HEK293 (cell line): ENCODE data around the gene GTPBP6.

Experiments used
- KLF16 ChIP-seq: fragments of 450-650 bp; formaldehyde crosslinking; IDR thresholded peaks from 2 replicates; pipeline ENCODE4 v1.5.1; 2017; ENCODE audit warnings: missing biosample characterization, missing genetic modification characterization
- OSR2 ChIP-seq: fragments of 450-650 bp; formaldehyde crosslinking; IDR thresholded peaks from 2 replicates; pipeline ENCODE4 v1.5.1; 2016; ENCODE audit warnings: missing biosample characterization, missing genetic modification characterization
- YY1 ChIP-seq: fragments of 450-650 bp; formaldehyde crosslinking; IDR thresholded peaks from 2 replicates; pipeline ENCODE4 v1.5.1; 2018; ENCODE audit warnings: missing biosample characterization, missing genetic modification characterization
- ZBTB1 ChIP-seq: fragments of 450-650 bp; formaldehyde crosslinking; IDR thresholded peaks from 2 replicates; pipeline ENCODE4 v1.5.1; 2016; ENCODE audit warnings: missing biosample characterization, missing genetic modification characterization
- ZNF114 ChIP-seq: fragments of 450-650 bp; formaldehyde crosslinking; IDR thresholded peaks from 2 replicates; pipeline ENCODE4 v1.5.0; 2017; ENCODE audit warnings: missing biosample characterization, missing genetic modification characterization
- ZNF138 ChIP-seq: fragments of 450-650 bp; formaldehyde crosslinking; IDR thresholded peaks from 2 replicates; pipeline ENCODE4 v1.5.1; 2016; ENCODE audit warnings: missing biosample characterization, missing genetic modification characterization, borderline replicate concordance
- ZNF274 ChIP-seq, 2 experiments: fragments of 200-500 bp in 1 of 2; fragments of 450-650 bp in 1 of 2; sonication (Bioruptor generic) in 1 of 2; formaldehyde crosslinking in 1 of 2; IDR thresholded peaks; 2 replicates each; pipeline versions ENCODE4 v1.5.1 to v1.6.1; 2014 to 2016; ENCODE audit warnings: borderline replicate concordance in 1 of 2, inconsistent platforms in 1 of 2, low read length in 1 of 2, missing biosample characterization in 1 of 2, missing genetic modification characterization in 1 of 2
- ZNF501 ChIP-seq: fragments of 450-650 bp; formaldehyde crosslinking; IDR thresholded peaks from 2 replicates; pipeline ENCODE4 v1.5.1; 2016; ENCODE audit warnings: missing biosample characterization, missing genetic modification characterization
- ZNF558 ChIP-seq: fragments of 450-650 bp; formaldehyde crosslinking; IDR thresholded peaks from 2 replicates; pipeline ENCODE4 v1.5.1; 2016; ENCODE audit warnings: missing biosample characterization, missing genetic modification characterization
- ZNF561 ChIP-seq: fragments of 450-650 bp; IDR thresholded peaks from 2 replicates; pipeline ENCODE4 v1.5.1; 2018; ENCODE audit warnings: missing biosample characterization, missing genetic modification characterization, borderline replicate concordance
- ZXDB ChIP-seq: fragments of 450-650 bp; formaldehyde crosslinking; IDR thresholded peaks from 2 replicates; pipeline ENCODE4 v1.5.1; 2016; ENCODE audit warnings: missing biosample characterization, missing genetic modification characterization
- TF ChIP-seq, protein P1 (sequence below): fragments of 450-650 bp; formaldehyde crosslinking; IDR thresholded peaks from 2 replicates; pipeline ENCODE4 v1.5.1; 2016; ENCODE audit warnings: missing biosample characterization, missing genetic modification characterization
- TF ChIP-seq, protein P2 (sequence below): fragments of 450-650 bp; formaldehyde crosslinking; IDR thresholded peaks from 2 replicates; pipeline ENCODE4 v1.5.1; 2016; ENCODE audit warnings: missing biosample characterization, missing genetic modification characterization, low read depth

DNA sequence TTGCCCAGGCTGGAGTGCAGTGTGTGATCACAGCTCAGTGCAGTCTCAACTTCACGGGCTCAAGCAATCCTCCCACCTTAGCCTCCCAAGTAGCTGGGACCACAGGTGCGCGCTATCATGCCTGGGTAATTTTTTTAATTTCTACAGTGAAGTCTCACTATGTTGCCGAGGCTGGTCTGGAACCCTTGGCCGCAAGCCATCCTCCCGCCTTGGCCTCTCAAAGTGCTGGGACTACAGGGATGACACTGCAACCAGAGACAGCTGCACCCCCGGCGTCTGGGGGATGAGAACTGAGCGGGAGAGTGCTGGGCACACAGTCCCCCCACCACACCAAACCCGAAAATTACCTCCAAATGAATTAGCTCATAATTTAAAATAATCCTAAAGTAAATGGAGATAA lies 33.1 kb upstream of the GTPBP6 start:
- TF ChIP-seq ZNF274 (IDR thresholded peaks at IDR 0.05; ENCODE audit: low read length) (no peak), ZNF274 (tag by site-specific recombination; IDR thresholded peaks at IDR 0.05; ENCODE audit: borderline replicate concordance) (no peak), ZNF558 (tag by site-specific recombination) (no peak), KLF16 (tag by site-specific recombination) (no peak), ZBTB1 (tag by site-specific recombination) (no peak), ZNF138 (tag by site-specific recombination) (no peak), ZNF501 (tag by site-specific recombination) (no peak), ZNF114 (tag by site-specific recombination) (no peak), ZXDB (tag by site-specific recombination) (no peak), YY1 (no peak), ZNF561 (tag by site-specific recombination) (no peak), OSR2 (tag by site-specific recombination) (no peak)
- TF ChIP-seq, protein P1, sequence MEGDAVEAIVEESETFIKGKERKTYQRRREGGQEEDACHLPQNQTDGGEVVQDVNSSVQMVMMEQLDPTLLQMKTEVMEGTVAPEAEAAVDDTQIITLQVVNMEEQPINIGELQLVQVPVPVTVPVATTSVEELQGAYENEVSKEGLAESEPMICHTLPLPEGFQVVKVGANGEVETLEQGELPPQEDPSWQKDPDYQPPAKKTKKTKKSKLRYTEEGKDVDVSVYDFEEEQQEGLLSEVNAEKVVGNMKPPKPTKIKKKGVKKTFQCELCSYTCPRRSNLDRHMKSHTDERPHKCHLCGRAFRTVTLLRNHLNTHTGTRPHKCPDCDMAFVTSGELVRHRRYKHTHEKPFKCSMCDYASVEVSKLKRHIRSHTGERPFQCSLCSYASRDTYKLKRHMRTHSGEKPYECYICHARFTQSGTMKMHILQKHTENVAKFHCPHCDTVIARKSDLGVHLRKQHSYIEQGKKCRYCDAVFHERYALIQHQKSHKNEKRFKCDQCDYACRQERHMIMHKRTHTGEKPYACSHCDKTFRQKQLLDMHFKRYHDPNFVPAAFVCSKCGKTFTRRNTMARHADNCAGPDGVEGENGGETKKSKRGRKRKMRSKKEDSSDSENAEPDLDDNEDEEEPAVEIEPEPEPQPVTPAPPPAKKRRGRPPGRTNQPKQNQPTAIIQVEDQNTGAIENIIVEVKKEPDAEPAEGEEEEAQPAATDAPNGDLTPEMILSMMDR: no peak
- TF ChIP-seq, protein P2, sequence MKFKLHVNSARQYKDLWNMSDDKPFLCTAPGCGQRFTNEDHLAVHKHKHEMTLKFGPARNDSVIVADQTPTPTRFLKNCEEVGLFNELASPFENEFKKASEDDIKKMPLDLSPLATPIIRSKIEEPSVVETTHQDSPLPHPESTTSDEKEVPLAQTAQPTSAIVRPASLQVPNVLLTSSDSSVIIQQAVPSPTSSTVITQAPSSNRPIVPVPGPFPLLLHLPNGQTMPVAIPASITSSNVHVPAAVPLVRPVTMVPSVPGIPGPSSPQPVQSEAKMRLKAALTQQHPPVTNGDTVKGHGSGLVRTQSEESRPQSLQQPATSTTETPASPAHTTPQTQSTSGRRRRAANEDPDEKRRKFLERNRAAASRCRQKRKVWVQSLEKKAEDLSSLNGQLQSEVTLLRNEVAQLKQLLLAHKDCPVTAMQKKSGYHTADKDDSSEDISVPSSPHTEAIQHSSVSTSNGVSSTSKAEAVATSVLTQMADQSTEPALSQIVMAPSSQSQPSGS: no peak
